DMS79 treated with DMSO at 0.1 percent for 48 hours (cell line): ENCODE measurements around the gene CPNE2.
A peak's percentile ranks its signal among the peaks of the same experiment; 100 is the strongest.
"Not testable (repeated sequence)": the region's sequence is repeated elsewhere in the genome, so short reads cannot be mapped to it uniquely, and the experiment has no call there.

Source experiments
- DNase-seq: peaks from one replicate; lab custom pipeline; 2025; lab: John Stamatoyannopoulos, UW

Gene CPNE2

GRCh38 chr16:57069635-57070370 is 22.6 kb upstream of the CPNE2 start:
- DNase-seq: no peak

- DNase-seq: no peak
These were observed 22.0 kb upstream of the CPNE2 start for GRCh38 chr16:57070424-57070823.

GRCh38 chr16:57071081-57071732 is 21.2 kb upstream of the CPNE2 start:
- not testable (repeated sequence) for DNase-seq

- no peak for DNase-seq
These were observed 20.4 kb upstream of the CPNE2 start for GRCh38 chr16:57071831-57072582.

GRCh38 chr16:57072616-57073275 is 19.6 kb upstream of the CPNE2 start:
- DNase-seq: no peak

GRCh38 chr16:57077714-57078113 is 14.7 kb upstream of the CPNE2 start:
- no peak for DNase-seq

GRCh38 chr16:57081744-57082143 is 10.6 kb upstream of the CPNE2 start:
- no peak for DNase-seq

GRCh38 chr16:57082664-57083063 is 9.7 kb upstream of the CPNE2 start:
- no peak for DNase-seq

GRCh38 chr16:57083485-57084126 is 8.8 kb upstream of the CPNE2 start:
- DNase-seq: no peak

GRCh38 chr16:57084257-57084770 is 8.1 kb upstream of the CPNE2 start:
- DNase-seq: peak; percentile 49

GRCh38 chr16:57084996-57085395 is 7.4 kb upstream of the CPNE2 start:
- DNase-seq: no peak

- DNase-seq: no peak
These were observed 5.4 kb upstream of the CPNE2 start for GRCh38 chr16:57087003-57087402.

GRCh38 chr16:57089406-57089805 is 3.0 kb upstream of the CPNE2 start:
- DNase-seq: no peak

GRCh38 chr16:57091200-57091974 is 996 bp upstream of the CPNE2 start:
- DNase-seq: no peak

- DNase-seq: no peak
These were observed 516 bp downstream of the CPNE2 start for GRCh38 chr16:57092786-57093411.

GRCh38 chr16:57093666-57094564 is 1.5 kb downstream of the CPNE2 start:
- DNase-seq: no peak

GRCh38 chr16:57094911-57095310 is 2.5 kb downstream of the CPNE2 start:
- DNase-seq: no peak

- no peak for DNase-seq
These were observed 3.8 kb downstream of the CPNE2 start for GRCh38 chr16:57096192-57096591.

GRCh38 chr16:57096793-57097192 is 4.4 kb downstream of the CPNE2 start:
- no peak for DNase-seq
